Activated CD4-positive, CD25-positive, alpha-beta regulatory T cell treated with anti-CD3 and anti-CD28 coated beads, Interleukin-2, amount 50 U/mL, for 72 hours (primary cell): ENCODE measurements around the gene PPM1E.
"Not testable (repeated sequence)": the region's sequence is repeated elsewhere in the genome, so short reads cannot be mapped to it uniquely, and the experiment has no call there.

Experiments
- DNase-seq: peaks from one replicate; pipeline ENCODE4 v3.0.0; 2021

PPM1E gene

GRCh38 chr17:58957725-58958073 is 202.0 kb downstream of the PPM1E start:
- not testable (repeated sequence) for DNase-seq

DNA sequence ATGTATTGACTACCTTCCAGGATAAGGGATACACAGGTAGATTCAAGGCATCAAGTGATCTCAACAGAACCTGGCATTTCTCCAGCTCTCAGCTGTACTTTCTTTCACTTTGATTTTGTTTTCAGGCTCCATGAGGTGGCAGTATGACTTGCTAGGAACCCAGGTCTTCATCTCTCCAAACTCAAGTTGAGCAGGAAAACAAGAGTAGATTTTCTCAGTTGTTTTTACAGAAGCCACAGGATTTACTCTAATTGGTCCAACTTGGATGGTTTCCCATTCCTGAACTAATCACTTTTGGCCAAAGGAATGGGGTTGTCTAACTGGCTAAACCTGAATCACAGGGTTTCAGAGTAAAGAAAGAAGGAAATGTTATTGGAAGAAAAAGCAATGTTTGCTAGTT is 204.4 kb downstream of the PPM1E start:
- DNase-seq = no peak

DNA sequence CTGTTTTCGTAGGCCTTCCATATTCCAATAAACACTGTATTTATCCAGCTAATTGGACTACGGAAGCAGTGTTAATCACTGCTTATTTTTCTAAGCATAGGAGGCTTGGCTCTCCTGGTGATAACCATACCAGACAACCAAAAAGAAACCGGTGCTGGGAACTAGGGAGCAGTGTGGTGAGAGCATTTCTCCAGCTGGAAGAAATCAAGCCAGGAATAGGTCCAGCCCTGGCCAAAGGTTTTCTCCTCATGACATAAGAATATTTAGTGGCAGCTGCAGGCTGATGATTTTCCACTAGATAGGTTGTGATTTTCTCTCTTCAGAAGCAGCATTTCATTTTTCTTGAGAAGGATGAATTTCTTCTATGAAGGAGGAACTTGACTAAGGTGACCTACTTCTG is 209.6 kb downstream of the PPM1E start:
- DNase-seq = no peak

GRCh38 chr17:58966208-58966607 is 210.6 kb downstream of the PPM1E start:
- DNase-seq = no peak

DNA sequence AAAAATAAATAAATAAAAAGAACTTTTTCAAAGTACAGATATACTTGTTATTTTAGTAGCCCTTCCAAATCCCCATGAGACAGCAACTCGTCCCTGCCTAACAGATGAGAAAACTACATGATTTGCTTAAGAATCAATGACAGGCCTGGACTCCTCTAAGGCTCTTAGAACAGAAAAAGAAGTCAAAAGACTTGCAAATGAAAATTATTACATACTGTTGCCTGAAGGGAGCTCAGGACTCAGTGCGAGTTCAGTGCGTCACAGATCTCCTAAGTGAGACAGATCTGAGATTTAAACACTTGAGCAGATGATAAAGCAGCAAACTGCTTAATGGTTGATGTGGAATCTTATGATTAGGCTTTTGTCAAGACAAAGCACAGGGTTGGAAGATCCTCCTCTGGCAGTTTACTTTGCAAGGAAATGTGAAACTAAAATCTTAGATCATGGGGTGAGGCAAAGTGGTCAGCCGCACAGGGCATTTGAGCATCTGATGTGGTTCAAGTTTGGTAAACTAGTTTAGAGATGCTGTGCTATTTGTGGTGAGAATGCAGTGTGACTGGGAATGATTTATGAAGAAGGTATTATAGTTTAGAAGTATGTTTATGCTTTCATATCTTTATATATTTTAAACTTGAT is 212.9 kb downstream of the PPM1E start:
- no peak for DNase-seq

- no peak for DNase-seq
These were observed 213.5 kb downstream of the PPM1E start for GRCh38 chr17:58969156-58969555.

- no peak for DNase-seq
These were observed 214.0 kb downstream of the PPM1E start for GRCh38 chr17:58969612-58970011.

- no peak for DNase-seq
These were observed 215.2 kb downstream of the PPM1E start for GRCh38 chr17:58970609-58971450.

DNA sequence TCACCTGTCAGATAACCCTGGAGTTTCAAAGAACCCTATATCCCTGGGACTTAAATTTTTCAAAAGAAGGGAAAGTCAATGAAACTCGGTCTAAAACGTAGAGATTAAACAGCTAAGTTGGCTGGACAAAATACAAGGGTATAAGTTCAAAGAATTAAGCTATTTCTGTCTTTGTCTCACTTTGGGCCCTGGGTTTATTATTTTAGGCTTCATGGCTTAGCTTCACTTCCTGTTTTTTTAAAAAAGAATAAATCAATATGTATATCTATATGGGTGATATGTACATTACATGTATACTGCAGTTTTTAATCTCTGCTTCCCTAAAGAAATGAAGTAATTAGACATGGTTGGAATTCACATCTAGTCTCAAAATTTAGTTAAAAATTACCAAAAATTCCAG is 218.7 kb downstream of the PPM1E start:
- no peak for DNase-seq

DNA sequence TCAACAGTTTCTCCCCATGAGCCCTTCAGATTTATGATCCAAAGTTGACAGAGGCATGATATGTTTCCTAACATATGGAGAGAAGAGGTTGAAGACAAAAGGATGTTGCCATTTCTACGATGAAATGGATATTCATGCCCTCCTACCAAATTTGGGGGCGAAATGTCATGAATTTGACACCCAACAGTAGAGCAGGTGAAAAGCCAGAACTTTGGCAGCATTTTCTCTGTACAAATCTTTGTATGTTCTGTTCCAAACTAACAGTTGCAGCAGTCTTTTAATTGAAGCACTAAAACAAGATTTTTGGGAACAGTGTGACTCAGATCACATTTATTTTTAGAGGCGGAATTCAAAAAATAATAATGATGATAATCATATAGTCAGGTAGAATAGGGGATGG is 220.9 kb downstream of the PPM1E start:
- DNase-seq = no peak

GRCh38 chr17:58980706-58981481 is 225.2 kb downstream of the PPM1E start:
- no peak for DNase-seq

- DNase-seq = no peak
These were observed 227.0 kb downstream of the PPM1E start for GRCh38 chr17:58982626-58983025.

DNA sequence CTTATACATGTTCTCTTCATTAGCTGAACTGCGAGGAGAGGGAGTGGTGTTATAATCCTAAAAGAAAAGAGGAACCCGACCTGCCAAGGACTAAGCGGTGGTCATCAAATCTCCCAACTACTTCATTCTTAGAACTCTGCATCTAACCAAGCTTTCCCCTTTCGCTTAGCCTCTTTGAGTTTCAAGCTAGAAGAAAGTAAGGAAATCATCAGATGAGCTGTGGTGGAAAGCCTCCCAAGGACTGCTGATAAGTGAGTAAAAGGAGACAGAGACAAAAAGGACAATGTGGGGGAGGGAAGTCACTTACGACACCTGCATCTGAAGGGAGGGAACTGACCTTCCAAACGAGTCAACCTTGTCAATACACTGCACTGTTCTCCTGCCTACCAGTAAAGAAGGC is 229.7 kb downstream of the PPM1E start:
- DNase-seq = no peak

- DNase-seq = no peak
These were observed 230.3 kb downstream of the PPM1E start for GRCh38 chr17:58985971-58986370.

GRCh38 chr17:58989629-58990028 is 234.0 kb downstream of the PPM1E start:
- DNase-seq = no peak

DNA sequence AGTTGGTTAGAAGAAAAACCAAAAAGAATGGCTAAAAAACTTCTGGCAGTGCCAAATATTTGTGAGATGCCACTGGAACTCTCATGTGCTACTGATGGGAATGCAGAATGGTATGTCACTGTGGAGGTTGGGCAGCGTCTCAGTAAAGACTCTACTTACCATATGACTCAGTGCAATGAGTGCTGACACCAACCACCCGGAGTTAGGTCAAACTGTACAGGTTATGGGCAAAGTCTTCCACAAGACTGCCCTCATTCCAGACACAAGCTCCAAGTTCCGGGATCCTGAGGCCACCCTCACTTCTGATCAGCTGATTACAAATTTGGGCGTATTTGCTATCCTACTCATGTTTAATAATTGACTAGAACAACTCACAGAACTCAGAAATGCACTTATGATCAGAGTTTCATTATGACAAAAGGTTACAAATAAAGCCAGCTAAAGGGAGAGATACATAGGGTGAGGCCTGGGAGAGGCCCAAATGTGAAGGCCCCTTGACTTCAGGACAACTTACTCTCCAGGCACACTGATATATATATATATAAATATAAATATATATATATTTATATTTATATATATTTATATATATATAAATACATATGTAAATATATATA is 236.2 kb downstream of the PPM1E start:
- DNase-seq = no peak

- no peak for DNase-seq
These were observed 237.7 kb downstream of the PPM1E start for GRCh38 chr17:58993311-58993710.

GRCh38 chr17:58995247-58995940 is 239.7 kb downstream of the PPM1E start:
- no peak for DNase-seq

DNA sequence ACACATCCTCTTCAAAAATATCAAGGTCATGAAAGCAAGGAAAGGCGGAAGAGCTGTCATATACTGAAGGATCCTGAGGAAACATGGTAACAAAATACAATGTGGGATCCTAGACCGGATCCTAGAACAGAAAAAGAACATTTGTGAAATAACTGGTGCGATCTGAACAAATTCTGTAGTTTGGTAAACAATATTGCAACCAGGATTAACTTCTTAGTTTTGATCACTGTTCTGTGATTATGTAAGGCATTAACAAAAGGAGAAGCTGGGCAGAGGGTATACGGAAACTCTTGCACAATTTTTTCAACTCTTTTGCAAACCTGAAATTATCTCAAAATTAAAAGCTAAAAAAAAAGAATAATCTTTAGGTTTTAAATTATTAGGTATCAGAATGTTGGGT is 241.3 kb downstream of the PPM1E start:
- DNase-seq = no peak

DNA sequence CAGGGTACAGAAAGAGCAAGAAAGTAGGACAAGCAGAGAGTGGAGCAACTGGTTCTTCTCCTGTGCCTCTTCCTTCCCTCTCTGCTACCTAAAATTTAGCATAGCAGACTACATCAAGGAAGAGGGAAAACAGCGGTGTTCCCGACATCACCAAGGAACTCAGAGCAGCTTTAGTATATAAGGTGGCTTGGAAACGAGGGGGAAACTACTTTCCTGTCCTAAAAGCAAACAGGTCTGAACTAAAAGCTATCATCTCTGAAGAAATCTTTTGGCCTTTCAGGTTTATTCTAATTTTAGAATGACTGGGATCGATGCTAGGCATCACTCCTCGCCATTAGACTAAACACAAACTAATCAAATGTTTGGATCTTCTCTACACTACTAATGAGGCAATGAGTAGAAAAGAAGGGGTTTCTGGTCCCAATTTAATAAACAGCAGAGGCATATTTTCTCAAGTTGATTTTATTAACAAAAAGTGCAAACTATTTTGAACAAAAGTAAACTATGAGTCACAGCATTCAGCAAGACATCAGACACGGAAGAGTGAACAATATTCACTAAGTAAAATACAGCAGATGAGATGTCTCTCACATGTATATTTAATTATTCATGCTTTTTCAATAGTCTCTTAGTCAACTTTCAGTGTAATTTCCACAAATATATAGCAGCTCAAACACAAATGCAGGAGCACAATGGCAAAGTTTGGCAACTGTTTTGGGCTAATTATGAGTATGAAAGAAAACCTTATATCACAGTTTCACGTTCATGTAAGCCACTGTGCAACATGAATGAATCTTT is 242.3 kb downstream of the PPM1E start:
- DNase-seq = no peak

DNA sequence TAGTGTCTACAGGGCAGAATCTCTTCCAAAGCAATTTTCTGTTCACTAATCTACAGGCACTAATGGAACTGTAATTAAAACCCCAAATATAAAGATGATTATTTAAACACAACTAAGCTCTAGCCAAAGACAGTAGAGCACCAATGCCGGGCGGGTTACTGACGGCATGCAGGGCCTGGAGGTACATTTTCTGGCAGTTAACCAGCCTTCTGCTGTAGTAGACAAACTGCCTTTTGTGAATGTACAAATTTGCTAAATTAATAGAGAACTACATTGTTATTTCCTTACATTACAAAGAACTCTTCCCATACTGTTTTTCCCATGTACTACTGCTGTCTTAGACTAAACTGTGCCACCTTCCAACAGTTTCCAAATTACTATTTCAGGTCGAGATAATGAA is 243.2 kb downstream of the PPM1E start:
- no peak for DNase-seq

DNA sequence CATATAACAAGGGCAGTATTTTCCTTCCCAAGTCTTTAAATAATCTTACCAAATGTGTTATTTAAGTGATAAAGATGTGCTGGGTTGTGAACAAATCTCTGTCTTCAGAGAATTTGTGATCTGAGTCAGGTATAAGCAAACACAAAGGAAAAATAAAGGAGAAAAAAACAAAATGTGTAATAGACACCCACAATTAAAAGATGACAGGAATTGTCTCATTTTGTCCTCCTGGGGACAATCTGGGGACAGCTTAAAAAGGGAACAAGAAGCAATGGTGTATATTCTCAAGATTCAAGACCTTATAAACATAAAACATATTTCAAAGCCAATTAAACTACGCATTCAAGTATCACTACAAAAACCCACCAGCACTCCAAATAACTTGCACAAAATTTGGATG is 243.8 kb downstream of the PPM1E start:
- DNase-seq = no peak
